ENCODE results near the gene ZBTB14.

The ZBTB14 gene

GRCh38 chr18:5294113-5294456 lies 1.4 kb downstream of the ZBTB14 start:
- DNase-seq (ENCODE audit: extremely low read depth in 1 of 2, low read depth in 1 of 2), result no peak

DNA sequence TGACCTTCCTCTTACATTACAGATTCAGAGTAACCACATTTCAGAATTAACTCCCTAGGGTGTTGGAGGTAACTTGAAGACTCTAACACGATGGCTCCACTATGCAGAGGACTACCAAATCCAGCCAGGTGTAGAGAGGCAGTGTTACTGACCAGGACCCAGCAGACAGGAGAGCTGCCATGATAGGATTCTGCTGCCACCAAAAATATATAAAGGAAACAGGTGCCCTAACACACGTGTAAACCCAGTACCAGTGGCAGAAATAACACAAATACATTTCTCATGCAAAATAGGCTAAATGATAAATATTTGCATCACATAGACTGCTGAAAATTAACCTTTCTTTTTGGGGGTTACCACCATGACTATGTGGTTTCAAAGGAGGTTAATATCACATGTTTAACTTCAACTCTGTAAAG lies 7.0 kb downstream of the ZBTB14 start:
- no peak for DNase-seq (ENCODE audit: extremely low read depth in 1 of 2, low read depth in 1 of 2)

- DNase-seq (ENCODE audit: extremely low read depth in 1 of 2, low read depth in 1 of 2), result no peak
Measured at GRCh38 chr18:5287854-5288253, 7.7 kb downstream of the ZBTB14 start.

- no peak for DNase-seq (ENCODE audit: extremely low read depth in 1 of 2, low read depth in 1 of 2)
Measured at GRCh38 chr18:5286525-5286924, 9.0 kb downstream of the ZBTB14 start.

GRCh38 chr18:5285326-5285725 lies 10.2 kb downstream of the ZBTB14 start:
- no peak for DNase-seq (ENCODE audit: extremely low read depth in 1 of 2, low read depth in 1 of 2)

DNA sequence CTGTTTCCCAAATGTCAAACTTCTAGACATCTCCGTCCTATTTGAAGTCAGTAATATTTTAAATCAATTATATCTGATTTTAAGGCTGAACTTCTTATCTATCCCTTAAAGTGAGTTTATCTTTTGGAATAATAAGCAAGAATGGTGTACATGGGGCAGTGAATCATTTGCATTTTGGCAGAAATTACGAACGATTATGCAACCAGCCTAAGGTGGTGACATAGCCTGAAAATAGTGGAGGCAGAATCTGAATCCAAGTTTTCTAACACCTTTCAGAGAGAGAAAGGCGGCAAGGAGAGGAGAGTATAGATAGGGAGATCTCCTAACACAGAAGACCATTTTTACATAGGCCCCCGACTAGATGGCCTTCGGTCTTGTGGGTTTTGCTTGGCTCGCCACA lies 10.7 kb downstream of the ZBTB14 start:
- DNase-seq (ENCODE audit: extremely low read depth in 1 of 2, low read depth in 1 of 2), result no peak

DNA sequence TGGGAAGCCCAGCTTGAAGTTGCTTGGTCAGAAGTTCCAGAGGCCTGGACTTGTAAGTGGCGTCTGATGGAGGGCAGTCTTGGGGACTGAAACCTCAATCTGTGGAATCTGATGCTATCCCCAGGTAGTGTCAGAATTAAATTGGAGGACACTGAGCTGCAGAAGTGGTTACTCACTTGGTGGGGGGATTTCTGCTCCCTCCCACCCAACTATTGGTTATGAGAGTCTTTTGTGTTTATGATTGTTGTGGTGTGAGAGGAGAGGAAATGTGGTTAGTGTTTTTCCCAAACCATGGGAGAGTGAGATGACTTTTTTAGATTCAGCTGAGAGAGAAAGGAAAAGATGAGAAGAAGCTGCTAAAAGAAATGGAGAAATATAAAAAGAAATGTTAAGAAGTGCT lies 12.8 kb downstream of the ZBTB14 start:
- no peak for DNase-seq (ENCODE audit: extremely low read depth in 1 of 2, low read depth in 1 of 2)

GRCh38 chr18:5276947-5277346 lies 18.6 kb downstream of the ZBTB14 start:
- no peak for DNase-seq (ENCODE audit: extremely low read depth in 1 of 2, low read depth in 1 of 2)

- no peak for DNase-seq (ENCODE audit: extremely low read depth in 1 of 2, low read depth in 1 of 2)
Measured at GRCh38 chr18:5275872-5276271, 19.7 kb downstream of the ZBTB14 start.

GRCh38 chr18:5268874-5269273 lies 26.7 kb downstream of the ZBTB14 start:
- DNase-seq (ENCODE audit: extremely low read depth in 1 of 2, low read depth in 1 of 2), result no peak

DNA sequence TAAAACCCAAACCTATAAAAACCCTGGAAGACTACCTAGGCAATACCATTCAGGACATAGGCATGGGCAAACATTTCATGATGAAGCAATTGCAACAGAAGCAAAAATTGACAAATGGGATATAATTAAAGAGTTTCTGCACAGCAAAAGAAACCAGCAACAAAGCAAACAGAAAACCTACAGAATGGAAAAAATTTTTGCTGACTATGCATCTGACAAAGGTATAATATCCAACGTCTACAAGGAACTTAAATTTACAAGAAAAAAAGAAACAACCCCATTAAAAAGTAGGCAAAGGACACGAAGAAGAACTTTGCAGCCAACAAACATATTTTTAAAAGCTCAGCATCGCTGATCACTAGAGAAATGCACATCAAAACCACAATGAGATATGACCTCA lies 28.8 kb downstream of the ZBTB14 start:
- DNase-seq (ENCODE audit: extremely low read depth in 1 of 2, low read depth in 1 of 2), result no peak

DNA sequence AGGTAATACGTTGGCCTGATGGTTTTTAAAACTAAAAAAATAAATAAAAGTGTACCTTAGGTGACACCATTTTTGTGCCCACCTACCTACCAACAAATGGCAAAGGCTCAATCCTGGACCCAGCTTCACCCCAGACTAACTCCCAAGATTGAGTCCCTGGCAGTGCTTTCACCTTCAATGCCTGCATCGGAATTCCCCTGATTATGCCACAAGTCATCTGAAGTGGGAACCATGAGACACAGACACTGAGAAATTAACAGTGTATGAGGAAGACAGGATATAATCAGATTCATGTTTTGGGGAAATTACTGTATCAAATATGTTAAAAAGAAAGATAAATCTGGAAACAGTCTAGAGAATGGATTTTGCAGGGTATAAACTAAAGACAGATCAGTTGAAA lies 41.6 kb downstream of the ZBTB14 start:
- DNase-seq (ENCODE audit: extremely low read depth in 1 of 2, low read depth in 1 of 2), result no peak

DNA sequence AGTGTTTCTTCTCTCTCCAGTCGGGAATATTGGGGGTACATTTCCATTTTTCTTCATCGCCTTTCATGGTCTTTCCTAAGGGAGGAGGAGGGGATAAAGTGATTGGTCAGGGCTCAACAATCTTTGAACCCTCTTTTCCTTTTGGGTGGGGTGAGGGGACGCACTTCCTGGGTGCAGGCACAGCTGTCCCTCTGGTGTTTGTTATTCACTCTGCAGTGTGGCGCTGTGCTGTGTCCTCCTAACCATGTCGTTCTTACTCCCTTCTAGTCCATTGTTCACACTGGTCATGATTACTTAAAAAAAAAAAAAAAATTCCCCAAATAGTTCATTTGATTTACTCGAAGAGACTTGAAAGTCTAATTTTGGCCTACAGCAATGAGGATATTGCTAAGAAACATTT lies 44.4 kb downstream of the ZBTB14 start:
- no peak for DNase-seq (ENCODE audit: extremely low read depth in 1 of 2, low read depth in 1 of 2)

DNA sequence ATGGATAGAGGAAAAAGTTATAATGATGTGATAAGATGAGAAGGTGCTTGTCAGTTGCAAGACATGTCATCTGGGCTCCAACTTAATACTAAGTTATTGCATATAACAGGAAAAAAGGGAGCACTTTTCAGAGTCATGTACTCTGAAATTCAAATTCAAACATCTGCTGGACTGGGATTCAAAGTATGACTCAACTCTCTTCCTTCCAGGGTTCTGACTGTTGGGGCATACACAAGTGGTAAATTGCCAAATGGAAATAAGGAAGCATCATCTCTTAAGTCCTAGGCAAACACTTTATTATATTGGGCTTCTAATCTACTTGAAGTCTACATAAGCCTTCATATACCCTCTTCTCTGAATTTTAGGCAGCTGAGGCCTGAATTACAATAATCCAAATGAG lies 44.9 kb downstream of the ZBTB14 start:
- no peak for DNase-seq (ENCODE audit: extremely low read depth in 1 of 2, low read depth in 1 of 2)

- DNase-seq (ENCODE audit: extremely low read depth in 1 of 2, low read depth in 1 of 2), result no peak
Measured at GRCh38 chr18:5244941-5245340, 50.6 kb downstream of the ZBTB14 start.

- DNase-seq (ENCODE audit: extremely low read depth in 1 of 2, low read depth in 1 of 2), result no peak
Measured at GRCh38 chr18:5239447-5239846, 56.1 kb downstream of the ZBTB14 start.
